Jurkat, Clone E6-1 (cell line): Measurements from ENCODE around the gene ANTXR2. TPM values are rescaled to one million over a fixed set of nuclear protein-coding genes. Genes with fewer than 3 reads are reported as not detected.
"Not testable (repeated sequence)": the region's sequence is repeated elsewhere in the genome, so short reads cannot be mapped to it uniquely, and the experiment has no call there.

Source experiments
- DNase-seq: peaks from one replicate; pipeline ENCODE4 v3.0.0-alpha.2; 2011; ENCODE audit warnings: low read depth, low spot score
- H3K4me3 ChIP-seq: 2 replicates; pipeline ENCODE4 v1.5.1; 2011; ENCODE audit warnings: mild to moderate bottlenecking, low read length, control low read depth, moderate library complexity
- polyA plus RNA-seq: library from polyadenylated mRNA; unstranded; fragments of >200 nt; gene quantifications from one replicate; pipeline ENCODE4 v1.2.1, GENCODE V29; 2012; ENCODE audit warnings: missing spikeins; ENCODE audit not compliant: insufficient read length, insufficient read depth

The ANTXR2 gene
- polyA plus RNA-seq, result 9.3 TPM

DNA sequence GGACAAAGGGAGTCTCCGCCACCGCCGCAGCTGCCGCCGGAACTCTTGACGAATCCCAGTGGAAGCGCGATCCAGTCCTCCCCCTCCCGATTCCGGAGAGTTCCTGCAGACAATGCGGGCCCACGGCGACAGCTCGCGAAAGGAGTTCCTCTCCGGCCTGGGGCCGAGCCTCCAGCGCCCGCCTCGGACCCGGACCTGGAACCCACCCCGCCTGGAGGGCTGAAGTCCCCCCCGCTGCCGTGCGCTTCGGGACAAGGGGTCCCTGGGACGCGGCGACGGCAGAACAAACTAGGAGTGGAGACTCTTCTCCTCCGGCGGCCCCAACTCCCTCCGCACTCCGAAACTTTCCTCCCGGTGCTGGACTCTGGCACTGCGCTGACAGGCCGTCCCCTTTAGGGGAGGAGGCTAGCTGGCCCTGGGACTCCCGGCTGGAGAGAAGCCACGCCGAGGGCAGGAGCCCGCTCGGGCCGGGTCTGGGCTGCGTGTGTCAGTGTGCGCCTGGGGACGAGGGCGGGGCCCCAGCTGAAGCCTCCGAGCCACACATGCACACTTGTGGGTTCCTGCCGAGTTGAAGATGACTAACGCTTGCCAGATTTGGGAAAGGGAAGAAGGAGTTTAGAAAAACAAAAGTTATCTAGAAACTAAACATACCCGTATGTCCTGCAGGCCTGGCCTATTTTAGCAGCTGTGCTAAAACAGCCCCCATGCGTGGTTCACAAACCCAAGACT is at the start of gene ANTXR2:
ANTXR2 (minus strand) TSS at position 486 of the 729 bp plus-strand sequence. CDS start 669 bp downstream, outside the sequence.
- DNase-seq, result peak; percentile 23
- H3K4me3 ChIP-seq, result peak within 1 kb of the TSS; percentile 54

DNA sequence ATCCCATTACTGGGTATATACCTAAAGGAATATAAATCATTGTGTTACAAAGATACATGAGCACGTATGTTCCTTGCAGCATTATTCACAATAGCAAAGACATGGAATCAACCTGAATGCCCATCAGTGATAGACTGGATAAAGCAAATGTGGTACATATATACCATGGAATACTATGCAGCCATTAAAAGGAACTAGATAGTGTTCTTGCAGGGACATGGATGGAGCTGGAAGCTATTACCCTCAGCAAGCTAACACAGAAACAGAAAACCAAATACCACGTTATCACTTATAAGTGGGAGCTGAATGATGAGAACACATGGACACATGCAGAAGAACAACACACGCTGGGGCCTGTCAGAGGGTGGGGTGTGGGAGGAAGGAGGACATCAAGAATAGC is 48.8 kb upstream of the ANTXR2 start:
- DNase-seq, H3K4me3 ChIP-seq: not testable (repeated sequence)

DNA sequence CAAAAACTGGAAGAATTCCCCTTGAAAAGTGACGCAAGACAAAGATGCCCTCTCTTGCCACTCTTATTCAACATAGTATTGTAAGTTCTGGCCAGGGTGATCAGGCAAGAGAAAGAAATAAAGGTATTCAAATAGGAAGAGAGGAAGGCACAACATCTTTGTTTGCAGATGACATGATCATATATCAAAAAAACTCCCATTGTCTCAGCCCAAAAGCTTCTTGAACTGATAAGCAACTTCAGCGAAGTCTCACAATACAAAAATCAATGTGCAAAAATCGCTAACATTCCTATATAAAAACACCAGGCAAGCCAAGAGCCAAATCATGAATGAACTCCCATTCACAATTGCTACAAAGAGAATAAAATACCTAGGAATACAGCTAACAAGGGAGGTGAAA is 46.6 kb upstream of the ANTXR2 start:
- not testable (repeated sequence) for DNase-seq, H3K4me3 ChIP-seq

DNA sequence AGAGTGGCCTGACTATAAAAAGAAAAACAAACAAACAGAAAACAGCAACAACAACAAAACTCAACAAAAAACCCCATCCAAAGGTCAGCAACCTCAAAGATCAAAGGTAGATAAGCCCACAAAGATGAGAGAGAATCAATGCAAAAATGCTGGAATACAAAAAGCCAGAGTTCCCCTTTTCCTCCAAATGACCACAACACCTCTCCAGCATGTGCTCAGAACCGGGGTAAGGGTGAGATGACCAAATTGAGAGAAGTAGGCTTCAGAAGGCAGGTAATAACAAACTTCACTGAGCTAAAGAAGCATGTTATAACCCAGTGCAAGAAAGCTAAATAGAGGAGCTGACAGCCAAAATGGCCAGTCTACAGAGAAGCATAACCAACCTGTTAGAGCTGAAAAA is 43.5 kb upstream of the ANTXR2 start:
- H3K4me3 ChIP-seq, result no peak overlapping the region
- no peak for DNase-seq

DNA sequence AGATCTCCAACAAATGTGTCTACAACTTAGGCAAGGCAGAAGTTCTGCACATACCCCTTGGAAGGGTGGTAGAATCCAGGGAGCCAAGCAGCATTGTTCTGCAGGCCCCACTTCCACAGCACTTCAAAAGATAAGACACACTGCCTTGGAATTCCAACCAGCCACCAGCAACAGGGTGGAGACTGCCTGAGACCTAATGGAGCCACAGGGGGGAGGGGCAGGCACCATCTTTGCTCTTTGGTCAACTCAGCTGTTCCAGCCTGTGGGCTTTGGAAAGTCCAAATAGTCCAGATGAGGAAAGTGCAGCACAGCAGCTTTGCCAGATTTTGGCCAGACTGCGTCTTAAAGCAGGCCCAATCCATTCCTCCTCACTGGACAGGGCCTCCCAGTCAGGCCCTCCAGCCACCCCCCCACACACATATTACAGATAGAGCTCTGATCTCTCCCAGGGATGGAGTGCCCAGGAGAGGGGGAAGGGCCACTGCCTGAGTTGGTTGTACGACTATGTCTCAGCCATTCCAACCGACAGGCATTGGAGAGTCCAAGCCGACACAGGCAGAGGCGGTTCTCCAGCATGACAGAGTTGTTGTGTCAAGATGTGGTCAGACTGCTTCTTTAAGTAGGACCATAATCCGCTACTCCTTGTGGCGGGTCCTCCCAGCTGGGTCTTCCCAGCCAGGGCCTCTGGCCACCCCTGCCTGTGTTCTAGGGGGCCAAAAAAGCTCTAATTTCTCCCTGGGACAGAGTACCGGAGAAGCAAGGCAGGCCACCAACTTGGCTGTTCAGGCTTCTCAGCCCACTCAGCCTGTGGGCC is 42.5 kb upstream of the ANTXR2 start:
- H3K4me3 ChIP-seq, result no peak overlapping the region
- DNase-seq, result no peak

DNA sequence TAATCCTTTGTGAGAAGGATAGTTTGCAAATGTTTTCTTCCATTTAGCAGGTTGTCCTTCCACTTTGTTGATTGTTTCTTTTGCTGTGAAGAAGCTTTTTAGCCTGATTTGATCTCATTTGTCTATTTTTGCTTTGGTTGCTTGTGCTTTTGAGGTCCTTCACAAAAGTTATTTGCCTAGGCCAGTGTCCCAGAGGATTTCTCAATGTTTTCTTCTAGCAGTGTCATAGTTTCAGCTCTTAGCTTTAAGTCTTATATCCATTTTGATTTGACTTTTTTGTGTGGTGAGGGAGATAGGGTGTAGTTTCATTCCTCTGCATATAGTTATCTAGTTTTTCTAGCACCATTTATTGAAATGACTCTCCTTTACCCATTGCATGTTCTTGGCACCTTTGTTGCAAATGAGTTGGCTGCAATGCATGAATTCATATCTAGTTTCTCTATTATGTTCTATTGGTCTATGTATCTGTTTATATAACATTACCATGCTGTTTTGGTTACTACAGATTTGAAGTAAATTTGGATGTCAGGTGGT is 41.8 kb upstream of the ANTXR2 start:
- no peak for DNase-seq

DNA sequence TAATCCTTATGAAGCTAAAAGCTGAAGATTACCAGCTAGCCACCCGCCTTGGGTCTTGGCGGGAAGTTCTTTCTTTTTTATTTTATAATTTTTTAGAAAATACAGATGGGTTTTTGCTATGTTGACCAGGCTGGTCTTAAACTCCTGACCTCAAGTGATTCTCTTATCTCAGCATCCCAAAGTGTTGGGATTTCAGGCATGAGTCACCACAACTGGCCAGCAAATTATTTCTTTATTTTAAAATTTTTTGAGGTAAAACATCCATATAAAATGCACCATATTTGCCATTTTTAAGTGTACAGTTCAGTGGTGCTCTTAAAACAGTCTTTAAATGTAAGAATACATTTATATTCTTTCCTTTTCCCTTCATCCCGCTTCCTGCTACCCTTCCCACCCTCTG is 40.6 kb upstream of the ANTXR2 start:
- no peak for DNase-seq
- H3K4me3 ChIP-seq, result no peak overlapping the region

More for the DNA sequence above, 41.8 kb upstream of the ANTXR2 start:
- H3K4me3 ChIP-seq, result no peak overlapping the region

DNA sequence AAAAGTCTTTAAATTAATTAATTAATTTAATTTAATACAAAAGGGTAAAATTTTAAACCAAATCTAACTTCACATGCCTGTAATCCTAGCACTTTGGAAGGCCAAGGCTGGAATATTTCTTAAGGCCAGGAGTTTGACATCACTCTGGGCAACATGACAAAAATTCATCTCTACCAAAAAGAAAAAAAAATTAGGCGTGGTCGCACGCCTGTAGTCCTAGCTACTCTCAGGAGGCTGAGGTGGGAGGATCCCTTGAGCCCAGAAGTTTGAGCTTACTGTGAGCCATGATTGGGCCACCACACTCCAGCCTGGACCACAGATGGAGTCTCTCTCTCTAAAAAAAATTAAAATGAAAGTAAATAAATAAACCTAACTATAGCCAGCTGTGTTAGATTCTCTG is 39.2 kb upstream of the ANTXR2 start:
- DNase-seq, result no peak

DNA sequence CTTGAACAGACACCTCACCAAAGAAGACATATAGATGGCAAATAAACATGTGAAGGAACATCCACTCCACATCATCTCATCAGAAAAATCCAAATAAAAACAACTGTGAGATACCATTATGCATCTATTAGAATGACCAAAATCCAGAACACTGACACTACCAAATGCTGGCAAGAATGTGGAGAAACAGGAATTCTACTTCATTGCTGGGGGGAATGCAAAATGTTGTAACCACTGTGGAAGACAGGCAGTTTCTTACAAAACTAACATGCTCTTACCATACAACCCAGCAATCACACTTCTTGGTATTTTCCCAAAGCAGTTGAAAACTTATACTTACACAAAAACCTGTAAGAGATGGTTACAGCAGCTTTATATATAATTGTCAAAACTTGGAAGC is 38.2 kb upstream of the ANTXR2 start:
- no peak overlapping the region for H3K4me3 ChIP-seq
- no peak for DNase-seq

More for the DNA sequence above, 39.2 kb upstream of the ANTXR2 start:
- no peak overlapping the region for H3K4me3 ChIP-seq

DNA sequence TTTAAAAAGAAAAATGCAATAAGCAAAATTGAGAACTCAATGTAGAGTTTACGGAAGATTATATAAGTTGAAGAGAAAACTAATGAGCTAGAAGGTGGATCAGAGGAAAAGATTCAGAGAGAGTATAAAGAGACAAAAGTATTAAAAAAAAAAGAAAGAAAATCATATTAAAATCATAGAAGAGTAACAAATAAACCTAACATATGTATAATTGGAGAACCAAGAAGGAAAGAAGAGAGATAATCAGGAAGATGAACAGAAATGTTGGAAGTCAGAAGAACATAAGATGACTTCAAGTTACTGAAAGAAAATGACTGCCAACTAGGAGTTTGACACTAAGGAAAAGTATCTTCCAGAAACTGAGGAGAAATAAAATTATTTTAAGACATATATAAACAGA is 34.3 kb upstream of the ANTXR2 start:
- no peak overlapping the region for H3K4me3 ChIP-seq
- DNase-seq, result no peak

DNA sequence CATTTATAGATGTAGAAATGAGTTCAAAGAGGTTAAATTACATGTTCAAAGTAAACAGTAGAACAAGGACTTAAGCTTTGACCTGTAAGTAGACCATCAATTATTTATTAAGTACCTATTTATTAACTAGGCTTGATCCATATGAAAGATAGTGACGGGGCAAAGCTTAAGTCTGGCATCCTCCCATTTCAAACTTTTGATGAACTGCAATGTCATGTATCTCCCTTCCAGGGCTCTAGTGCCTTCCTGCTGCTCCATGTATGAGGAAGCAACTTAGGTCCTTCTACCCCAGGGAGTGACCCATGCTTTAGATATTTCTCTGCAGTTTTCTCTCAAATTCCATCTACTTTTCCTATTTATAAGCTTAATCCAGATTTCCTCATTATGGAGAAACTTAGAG is 31.9 kb upstream of the ANTXR2 start:
- H3K4me3 ChIP-seq, result no peak overlapping the region
- no peak for DNase-seq

DNA sequence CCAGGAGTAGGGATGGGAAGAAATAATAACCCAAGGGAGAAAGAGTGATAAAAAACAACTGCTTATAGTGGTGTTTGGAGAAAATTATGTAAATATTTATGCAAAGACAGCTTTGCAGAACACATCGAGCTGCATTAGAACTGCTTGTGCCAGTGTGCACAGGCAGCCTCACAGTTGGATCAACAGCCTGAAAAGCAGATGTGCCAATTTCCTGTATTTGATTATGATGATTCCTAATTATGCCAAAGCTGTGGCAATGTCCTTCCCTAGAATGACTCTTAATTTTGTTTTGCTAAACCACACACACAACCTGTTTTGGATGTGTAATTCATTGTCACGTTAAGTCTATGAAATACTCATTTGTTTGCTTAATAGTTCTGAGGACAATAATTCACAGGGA is 30.6 kb upstream of the ANTXR2 start:
- no peak overlapping the region for H3K4me3 ChIP-seq
- no peak for DNase-seq

DNA sequence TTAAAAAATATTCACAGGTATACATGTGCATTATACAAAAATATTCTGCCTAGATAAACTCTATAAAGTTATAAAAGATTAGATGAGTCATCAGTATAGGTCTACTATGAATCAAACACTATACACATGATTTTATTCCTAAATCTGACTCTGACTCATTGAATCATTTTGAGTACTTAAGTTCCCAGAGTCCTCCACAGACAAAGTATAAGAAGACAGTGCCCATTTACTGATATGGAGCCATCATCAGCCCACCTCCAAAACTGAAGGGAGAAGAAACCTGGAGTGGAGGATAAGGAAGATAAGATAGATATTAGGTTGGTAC is 28.7 kb upstream of the ANTXR2 start:
- H3K4me3 ChIP-seq, result no peak overlapping the region

DNA sequence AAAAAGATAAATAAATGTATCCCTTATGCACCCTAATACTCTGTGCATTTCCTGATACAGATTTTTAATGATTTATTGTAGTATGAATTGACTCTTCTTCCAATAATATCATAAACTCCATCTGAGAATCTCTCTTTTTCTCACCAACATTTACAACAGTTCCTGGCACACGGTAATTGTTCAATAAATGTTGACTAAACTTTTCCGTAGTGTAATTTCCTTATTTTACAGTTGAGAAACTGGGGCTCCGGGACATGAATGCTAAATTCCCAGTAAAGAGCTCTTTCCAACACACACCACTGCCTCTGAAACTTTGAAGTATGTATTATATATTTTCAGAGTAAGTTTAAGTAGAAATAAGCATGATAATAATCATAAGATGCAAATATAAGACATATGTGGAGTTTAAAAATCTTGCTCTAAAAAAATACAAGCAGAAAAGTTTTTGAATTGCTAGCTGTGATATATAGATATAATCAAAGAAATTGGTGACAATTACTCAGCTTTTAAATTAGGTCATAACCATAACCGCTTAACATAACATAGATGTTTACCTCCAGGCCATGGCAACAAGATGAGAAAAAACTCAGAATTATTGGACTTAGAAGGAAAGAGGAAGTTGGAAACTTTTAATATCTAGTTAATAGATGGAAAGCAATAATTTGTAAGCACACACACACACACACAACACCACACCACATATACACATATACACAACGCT is 28.2 kb upstream of the ANTXR2 start:
- no peak overlapping the region for H3K4me3 ChIP-seq
- DNase-seq, result no peak

More for the DNA sequence above, 28.7 kb upstream of the ANTXR2 start:
- no peak for DNase-seq

DNA sequence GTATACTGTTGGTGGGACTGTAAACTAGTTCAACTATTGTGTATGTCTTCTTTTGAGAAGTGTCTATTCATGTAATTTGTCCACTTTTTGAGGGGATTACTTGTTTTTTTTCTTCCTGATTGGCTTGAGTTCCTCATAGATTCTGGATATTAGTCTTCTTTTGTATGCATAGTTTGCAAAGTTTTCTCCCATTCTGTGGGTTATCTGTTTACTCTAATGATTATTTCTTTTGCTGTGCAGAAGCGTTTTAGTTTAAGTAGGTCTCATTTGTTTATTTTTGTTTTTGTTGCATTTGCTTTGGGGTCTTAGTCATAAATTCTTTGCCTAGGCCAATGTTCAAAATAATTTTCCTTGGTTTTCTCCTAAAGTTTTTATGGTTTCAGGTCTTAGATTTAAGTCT is 26.6 kb upstream of the ANTXR2 start:
- no peak overlapping the region for H3K4me3 ChIP-seq
- DNase-seq, result no peak

DNA sequence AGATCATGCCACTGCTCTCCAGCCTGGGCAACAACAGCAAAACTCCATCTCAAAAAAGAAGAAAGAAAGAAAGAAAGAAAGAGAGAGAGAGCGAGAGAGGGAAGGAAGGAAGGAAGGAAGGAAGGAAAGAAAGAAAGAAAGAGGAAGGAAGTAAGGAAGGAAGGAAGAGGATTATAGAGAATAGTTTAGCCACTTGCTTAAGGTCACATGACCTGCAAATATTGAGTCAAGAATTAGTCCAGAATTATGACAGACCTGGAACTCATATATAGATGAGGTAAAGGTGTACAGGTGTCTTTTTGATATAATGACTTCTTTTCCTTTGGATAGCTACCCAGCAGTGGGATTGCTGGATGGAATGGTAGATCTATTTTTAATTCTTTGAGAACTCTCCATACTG is 25.6 kb upstream of the ANTXR2 start:
- H3K4me3 ChIP-seq, result no peak overlapping the region
- no peak for DNase-seq

DNA sequence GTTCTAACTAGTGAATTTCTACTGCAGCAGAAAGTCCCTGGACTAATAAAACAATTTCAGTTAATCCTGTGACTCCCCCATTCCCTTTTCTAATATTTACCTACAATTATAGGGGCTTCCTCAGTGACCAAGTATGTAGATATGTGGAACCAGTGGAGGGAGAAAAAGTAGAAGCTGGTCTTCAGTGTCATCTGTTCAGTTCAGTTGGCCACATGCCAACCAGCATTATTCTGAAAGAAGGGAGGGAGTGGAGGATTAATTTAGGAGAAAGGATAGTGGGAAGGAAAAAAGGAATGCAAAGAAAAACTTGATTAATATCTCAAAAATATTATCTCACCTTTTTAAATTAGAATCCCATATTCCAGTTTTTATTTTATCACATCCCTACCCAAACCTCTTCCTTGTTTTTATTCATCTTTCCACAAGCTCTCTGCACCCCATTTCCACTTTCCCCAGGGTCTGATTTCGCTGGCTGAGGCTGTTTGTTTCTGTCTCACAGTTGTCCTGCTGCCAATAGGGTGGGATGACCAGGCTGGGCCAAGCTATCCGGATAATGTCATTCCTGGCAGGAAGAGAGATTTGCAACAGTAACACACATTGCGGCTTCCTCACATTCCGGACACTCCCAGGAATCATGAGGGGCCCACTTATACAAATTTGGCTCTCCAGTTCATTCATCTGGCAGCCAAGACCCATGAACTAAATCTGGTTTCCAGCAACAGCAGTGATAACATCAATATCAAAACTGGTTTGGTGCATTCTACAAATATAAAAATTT is 24.6 kb upstream of the ANTXR2 start:
- no peak for DNase-seq
- H3K4me3 ChIP-seq, result no peak overlapping the region

DNA sequence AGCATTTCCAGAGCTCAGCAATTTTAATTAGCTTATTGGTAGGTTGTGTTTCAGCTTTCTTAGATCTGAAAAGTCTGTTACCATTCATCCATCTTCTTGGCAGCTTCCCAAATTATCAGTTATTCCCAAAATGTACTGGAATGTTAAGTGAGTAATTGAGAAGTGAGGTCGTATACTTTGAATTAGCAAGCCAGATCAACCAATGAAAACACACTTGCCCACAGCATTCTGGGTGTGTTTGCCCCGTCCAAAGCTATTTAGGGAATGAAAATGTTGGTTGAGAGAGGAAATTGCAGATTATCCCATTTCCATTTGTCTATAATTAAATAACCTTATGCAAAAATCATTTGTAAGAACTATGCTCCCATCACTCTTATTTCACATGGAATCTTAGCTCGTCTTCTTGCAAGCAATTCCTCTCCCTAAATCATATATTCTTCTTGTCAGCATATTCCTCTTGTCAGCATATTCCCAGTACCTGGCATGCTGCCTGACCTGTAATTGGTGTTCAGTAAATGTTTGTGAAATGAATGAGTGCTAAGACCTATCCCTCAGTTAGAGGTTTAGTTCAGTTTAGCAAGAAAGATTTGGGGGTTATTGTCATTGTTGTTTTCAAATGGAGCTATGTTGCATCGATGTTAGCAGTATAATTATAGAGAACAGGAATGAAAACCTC is 23.3 kb upstream of the ANTXR2 start:
- DNase-seq, result no peak
- H3K4me3 ChIP-seq, result no peak overlapping the region
